ENCODE results near the gene RFX4.
"Not testable (repeated sequence)": the region's sequence is repeated elsewhere in the genome, so short reads cannot be mapped to it uniquely, and the experiment has no call there.

The RFX4 gene

DNA sequence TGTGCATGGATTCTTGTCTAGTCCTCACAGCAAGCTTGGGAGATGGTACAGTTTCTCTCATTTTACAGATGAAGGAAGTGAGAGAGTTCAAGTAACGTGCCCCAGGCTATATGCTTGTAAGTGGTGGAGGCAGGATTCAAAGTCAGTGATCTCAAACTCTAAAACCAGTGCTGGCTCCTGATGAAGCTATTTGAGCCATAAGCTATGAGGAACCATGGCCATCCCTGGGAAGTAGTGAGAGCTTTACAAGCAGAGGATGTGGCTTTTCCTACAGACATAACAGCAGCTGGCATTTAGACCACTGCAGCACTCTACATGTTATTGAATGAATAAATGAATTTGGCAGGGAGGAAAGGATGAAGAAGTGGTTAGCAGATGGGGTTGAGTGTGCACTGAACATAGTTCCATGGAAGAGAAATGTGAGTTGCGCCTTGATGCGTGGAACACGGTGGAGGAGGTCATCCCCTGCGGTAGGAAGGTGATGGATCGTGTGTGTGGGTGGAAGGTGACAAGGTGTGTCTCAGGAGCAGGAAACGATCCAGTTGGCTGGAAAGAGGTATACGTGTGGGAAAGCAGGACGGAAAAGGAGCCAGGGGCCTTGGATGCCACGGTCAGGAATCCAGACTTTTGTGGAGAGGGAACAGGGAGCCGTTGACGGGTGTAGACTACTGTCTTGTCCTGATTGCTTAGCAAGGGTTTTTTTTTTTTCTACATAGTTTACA is 65.2 kb downstream of the RFX4 start:
- no peak for DNase-seq

DNA sequence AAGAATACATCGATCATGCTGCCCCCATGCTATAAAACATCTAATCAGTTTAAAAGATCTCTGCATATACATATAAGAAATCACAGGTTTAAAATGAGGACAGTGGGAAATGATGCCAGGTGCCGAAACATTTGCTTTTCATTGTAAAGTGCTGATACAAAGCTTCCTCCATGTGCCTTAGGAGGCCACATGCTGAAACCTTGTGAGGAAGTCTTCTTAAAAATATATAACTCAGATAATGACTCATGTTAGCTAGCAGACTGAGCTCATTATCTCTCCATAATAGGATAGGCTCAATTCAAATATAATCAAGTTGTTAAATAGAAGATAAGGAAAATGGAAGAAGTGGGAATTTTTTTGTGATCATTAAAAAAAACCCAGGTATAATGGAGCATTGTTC is 65.9 kb downstream of the RFX4 start:
- DNase-seq: no peak

DNA sequence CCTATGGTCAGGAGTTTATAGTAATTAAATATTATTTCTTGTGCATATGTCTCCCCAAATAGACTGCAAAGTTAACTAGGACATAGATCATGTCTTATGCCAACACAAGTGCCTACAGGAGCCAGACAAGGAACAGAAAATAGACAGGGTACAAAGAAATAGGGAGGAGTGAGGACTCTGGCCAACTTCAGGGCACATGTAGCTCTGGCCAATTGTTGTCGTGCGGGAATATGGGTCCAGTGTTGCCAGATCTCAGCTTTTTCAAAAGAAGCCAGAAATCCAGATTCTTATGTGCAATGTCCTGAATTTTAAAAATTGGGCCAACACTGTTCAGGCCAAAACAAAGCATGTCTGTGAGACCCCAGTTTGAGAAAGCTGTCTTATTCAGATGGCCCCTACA is 68.7 kb downstream of the RFX4 start:
- no peak for DNase-seq

DNA sequence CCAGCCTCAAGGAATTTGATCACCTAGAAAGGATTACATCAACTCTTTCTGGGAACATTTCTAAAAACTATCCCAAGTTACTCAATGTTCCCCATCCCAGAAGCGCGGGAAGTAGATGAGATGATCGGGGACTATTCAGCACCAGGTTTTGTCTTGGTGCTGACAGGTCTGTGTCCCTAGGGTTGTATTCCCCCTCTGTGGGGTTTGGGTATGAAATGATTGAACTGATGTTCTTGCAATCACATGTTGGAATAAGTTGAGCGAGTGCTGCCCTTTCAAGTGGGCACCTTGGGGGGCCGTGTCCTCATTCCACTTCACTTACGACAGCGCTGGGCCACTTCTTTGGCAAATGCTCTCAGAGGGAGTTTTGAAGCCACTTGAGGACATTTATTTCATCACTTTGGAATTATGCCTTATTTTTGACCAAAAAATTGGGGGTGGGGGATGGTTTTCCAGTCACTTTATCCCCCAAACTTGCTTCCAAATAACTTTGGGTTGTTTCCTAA is 69.8 kb downstream of the RFX4 start:
- no peak for DNase-seq

DNA sequence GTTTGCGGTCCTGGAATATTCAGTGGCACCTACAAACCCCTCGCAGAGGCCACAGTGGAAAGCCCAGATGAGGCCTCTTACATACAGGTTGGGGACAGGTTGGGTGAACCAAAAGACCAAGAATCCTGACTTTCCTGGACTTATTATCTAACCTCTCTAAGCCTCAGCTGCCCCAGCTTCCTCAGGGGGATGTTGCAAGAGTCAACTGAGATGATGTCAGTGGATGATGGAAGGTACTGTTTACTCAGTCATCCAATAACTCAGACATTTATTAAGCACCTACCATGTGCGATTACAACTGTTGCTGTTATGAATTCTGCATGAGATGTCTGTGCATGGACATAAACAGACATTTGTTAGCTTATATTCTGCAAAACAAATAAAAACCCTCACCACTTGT is 72.8 kb downstream of the RFX4 start:
- no peak for DNase-seq

DNA sequence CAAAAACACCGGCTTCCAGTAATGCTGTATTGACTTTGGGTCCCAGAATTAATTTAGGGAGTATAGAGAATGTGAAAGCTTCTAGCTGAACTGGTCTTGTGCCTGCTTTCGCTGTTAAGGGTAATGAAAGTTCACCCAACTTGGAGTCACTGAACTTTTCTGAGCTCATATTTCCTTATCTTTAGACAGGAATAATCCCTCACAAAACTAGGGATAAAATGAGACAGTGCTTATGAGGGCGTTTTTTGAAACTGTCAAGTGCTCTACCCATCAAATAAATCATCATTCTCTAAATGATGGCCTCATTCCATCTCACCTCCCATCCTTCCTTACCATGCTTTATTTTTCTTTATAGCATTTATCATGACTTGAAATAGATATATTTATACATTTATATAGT is 74.7 kb downstream of the RFX4 start:
- no peak for DNase-seq

DNA sequence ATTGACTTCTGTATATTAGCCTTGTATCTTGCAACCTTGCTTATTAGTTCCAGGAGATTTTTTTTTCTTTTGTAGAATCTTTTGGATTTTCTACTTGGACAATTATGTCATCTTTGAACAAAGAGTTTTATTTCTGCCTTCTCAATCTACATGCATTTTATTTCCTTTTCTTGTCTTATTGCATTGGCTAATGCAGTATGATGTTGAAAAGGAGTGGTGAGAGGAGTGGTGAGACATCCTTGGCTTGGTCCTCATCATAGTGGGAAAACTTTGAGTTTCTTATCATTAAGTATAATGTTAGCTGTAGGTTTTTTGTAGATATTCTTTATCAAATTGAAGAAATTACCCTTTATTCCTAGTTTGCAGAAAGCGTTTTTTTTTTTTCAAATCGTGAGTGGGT is 80.6 kb downstream of the RFX4 start:
- DNase-seq: no peak

DNA sequence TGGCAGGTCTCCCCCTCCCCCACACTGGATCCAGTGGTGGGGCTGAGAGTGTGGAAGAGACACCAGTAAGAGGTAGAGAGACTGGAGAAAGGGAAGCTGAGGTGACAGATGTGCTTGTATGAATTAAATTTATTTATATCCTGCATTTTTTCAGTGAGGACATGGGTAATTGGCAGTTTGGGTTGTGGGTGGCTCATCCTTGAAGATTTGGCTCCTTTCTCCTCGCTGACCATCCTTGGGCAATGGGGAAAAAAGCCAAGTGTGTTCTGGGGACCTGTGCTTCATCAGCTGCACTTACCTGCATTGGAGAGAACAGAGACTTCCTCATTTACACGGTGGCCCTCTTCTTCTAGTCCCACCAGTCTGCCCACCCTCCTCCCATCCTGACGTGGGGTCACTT is 86.4 kb downstream of the RFX4 start:
- DNase-seq: no peak

DNA sequence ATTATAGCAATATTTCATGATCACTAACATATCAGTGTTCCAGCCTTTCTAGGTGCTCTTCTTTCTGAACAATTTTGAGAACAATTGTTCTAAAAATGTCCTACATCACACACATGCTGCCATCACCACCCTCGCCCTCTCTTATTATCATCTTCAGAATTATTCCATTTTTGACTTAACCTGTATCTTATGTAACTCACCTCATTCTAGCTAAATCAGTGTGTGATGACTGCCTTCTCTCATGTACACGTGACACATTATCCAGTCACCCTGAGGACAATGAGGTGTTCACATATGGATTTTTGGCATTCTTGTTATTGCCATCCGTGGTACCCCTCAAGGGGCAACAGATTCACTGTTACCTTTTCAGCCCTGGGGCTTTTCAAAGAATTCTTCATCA is 87.3 kb downstream of the RFX4 start:
- DNase-seq: no peak

DNA sequence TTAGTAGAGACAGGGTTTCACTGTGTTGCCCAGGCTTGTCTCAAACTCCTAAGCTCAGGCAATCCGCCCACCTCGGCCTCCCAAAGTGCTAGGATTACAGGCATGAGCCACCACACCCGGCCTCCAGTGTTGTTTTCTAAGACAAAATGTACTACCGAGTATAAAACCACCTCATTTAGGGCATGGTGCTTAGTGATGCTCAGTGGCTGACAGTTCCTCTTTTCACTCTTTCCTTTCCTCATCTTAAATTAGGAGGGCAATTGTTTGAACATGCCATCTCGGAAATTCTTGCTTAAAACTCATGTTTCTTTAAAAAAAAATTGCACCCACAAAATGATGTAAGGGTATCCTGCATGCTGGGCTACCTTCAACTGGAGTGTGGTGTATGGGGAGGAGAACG is 89.0 kb downstream of the RFX4 start:
- DNase-seq: no peak

DNA sequence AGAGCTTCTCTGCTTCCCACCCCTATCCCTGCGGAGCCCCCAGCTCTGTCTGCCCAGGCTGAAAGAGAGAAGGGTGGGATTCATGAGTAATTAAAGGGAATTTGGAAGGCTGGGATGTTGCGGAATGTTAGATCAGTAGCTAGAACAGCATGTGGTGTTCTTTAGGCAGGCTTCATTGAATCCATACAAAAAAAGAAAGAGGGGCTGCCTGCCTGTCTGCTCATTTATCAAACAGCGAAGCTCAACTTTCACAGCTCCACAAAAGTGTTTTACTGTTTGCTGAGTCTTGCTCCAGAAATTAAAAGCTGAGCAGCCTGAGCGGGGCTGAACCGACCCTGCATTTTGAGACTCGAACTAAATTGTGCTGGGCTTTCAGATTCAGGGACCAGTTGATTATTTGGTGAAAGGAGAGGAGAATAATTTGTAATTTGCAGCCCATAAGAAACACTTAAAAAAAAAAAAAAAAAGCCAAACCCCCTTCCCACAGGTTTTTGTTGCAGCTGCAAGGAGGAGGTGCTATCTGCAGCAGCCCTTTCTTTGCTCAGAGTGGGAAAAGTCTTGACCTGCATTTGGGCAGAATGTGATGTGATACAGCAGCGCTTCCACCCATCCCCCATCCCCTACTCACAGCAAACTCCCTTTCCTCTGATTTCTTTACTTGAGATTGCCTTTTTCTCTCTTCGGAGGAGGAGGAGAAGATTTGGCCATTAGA is 89.7 kb downstream of the RFX4 start:
- no peak for DNase-seq

DNA sequence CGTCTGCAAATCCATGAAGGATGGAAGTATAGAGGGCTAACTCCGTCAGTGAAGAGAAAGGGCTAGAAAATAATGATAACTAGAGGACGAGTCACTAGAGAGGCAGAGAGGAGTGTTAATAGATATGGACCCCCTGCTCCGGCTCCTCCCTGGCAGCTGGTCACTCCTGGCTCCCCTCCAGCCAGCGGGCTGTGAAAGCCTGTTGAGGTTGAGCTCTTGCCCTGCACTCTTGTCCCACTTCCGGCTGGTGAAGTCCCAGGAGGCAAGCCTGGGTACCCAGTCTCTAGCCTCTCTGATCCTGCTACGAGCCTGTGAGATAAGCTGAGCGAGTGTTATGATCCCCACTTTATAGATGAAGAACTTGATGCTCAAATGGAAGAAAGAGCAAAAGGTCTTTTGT is 90.3 kb downstream of the RFX4 start:
- no peak for DNase-seq

DNA sequence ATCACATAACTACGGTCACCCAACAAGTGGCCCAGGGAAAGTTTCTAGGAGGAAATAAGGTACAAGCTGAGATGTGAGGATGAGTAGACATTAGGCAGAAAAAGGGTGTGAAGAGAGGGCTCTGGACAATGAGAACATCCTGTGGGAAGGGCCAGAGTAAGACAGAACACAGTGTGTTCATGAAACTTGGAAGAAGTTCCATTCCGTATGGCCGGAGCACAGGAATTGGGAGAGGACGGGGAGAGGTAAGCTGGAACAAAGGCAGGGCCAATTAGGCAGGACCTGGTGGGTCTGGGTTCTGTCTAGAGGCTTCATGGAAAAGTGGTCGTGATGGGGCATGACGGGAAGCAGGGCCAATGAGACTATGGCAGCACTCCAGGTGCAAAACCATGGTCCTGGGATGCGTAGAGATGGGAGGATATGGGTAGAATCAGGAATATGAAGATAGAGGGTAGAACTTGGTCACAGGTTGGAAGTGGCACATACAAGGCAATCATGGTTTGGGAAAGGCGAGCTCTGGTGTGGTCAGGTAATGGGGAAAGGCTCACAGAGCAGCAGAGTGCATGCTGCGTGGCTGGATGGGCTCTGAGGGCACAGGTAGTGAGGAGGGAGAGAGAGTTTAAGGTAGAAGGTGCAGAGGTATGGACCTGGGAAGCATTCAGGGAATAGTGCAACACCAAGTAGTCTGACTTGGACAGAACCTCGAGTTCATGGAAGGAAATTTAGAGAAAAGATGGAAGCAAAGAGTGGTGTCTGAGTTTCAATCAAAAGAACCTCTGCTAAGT is 93.0 kb downstream of the RFX4 start:
- no peak for DNase-seq

DNA sequence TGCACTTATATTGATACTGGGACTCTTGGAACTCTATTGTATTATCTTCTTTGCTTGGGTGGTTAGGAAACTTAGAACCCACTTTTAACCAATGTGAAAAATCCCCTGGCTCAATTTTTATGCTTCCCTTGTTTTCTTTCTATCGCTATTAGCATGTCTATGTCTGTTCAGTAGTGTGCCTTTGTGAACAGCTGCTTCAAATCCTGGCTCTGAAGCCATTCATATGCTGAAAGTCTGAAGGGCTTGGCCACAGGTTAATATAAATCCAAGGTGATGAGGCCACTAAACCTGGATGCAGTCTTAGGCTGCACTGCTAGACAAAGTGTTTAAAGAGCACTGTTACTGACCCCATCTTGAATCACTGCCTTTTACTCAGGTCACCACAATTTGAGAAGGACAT is 96.8 kb downstream of the RFX4 start:
- DNase-seq: no peak

DNA sequence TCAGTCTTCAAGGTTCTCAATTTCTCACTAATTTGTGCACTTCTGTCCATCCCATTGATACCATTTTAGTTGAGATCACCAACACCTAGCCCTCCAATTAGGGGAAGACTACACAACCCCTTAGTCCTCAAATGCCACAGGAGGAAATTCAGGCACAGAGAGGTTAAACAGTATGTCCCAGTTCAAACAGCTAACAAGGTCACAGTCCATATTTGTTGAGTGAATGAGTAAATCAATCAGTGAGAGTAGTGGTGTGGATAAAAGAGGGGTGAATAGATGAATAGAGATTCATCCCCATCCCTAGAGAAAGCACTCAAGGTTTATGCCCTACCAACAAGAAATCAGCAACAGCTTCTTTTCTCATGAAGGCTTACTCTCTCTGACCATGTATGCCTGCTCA is 97.5 kb downstream of the RFX4 start:
- DNase-seq: no peak

DNA sequence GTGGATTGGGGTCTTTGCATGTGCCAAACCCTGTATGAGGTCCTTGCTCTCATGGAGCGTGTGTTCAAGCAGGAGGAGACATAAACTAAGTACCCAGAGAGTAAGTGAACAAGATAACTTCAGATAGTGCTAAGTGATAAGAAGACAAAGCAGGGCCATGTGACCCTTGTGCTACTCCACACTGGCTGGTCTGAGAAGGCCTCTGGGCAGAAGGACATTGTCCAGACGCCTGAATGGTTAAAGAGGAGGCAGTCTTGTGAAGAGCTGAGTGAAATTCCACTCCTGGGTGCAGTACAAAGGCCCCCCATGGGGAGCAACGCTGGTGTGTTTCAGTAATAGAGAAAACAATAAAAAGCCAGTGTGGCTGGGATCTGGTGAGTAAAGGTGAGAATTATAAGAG is 98.4 kb downstream of the RFX4 start:
- no peak for DNase-seq

DNA sequence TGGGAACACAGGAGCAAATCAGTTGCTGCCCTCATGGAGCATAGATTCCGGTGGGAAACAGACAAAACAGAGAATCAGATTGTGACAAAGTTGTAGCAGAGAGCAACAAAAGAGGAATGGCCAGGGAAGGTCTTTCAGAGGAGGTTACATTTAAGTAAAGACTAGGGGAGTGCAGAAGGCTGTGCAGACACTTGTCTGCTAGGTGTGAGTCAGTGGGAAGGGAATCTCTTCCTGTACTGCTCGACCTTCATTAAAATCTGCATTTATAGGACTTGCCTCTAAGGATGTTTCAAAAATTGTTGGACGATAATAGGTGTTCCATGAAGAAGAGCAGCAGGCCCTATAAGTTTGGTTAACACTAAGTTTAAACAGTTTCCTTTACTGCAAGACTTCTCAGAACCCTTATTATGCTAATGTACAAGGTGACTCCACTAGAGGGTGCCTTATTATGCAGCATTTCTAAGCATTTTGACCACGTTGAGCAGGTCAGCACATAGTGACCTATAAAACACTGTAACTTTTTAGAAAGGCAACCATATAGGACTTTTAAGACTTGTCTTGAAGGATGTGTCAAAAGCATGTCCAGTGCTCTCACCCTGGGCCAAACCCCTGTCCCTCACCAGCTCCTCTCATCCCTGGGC is 99.9 kb downstream of the RFX4 start:
- DNase-seq: no peak

DNA sequence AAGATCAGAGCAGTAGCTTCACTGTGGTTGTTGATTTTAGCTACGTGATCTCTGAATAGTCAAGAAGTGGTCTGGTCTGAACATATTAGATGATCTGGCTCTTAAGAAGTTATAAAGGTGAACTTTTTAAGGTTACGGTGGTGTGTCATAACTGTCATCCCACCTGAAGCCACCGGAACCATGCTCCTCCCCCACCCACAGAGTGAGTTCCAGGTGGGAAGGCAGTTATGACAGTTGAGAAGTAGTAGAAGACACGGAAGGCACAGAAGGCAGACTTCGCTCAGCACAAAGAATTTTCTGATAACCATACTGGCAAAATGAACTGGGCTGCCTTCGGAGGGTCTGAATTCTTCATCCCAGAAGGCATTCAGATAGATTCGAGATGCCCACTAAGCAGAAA is 101.7 kb downstream of the RFX4 start:
- no peak for DNase-seq

DNA sequence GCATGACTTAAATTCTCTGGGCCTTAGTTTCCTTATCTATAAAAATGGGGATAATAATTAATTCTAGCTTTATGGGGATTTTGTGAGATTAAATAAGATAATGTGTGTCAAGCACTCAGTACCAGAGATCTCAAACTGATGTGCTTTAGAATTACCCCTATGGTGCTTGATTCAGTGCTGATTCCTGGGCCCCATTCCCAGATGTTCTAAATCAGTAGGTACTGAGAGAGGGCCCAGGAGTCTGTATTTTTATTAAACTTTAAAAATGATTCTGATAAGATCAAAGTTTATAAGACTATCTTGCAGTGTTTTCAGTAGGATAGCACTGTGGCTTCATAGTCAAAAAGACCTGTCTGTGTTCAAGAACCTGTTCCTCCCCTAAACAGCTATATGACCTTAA is 102.6 kb downstream of the RFX4 start:
- DNase-seq: no peak

DNA sequence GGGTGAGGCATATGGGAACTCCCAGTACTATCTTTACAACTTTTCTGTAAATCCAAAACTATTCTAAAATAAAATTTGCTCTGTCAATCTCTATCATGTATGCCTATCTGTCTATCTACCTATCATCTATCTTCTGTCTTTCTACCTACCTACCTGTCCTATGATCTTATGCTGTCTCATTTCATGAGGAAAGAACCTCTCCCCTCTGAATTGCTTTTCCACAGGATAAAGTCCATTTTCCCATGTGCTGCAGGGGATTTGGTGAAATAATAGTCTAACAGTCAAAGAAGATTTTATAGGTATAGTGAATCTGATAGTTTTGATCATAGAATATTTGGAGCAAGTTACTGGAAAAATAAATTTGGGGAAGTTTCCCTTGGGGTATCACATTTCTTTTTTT is 104.9 kb downstream of the RFX4 start:
- DNase-seq: no peak

DNA sequence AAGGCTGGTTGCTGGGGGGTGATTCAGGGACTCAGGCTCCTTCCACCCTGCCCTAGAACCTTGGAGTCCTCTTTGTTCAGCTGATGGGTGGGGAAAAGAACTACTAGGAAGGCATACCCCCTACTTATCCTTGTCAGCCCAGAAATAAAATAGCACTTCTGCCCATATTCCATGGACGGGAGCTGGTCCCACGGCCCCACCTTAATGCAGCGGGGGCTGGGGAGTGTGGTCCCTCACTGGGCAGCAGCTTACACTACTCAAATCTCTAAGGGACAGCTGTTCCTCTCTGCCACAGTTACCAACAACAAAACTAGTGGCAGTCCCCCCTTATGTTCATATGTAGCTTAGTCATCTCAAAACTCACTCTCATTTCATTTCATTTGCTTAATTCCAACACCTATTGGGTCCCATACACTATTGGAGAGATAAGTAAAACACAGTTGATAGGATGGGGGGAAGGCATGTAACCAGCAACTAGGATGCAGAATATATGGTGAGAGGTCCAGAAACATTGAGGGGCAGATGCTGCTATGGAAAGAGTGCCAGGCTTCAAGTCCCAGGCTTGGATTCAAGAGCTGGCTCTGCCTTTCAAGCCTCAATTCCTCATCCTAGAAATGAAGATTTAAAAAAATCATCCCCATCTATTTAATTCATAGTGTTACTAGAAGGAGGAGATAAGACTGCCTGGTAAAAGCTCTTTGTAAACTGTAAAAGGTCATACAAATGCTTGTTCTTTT is 107.9 kb downstream of the RFX4 start:
- DNase-seq: no peak

DNA sequence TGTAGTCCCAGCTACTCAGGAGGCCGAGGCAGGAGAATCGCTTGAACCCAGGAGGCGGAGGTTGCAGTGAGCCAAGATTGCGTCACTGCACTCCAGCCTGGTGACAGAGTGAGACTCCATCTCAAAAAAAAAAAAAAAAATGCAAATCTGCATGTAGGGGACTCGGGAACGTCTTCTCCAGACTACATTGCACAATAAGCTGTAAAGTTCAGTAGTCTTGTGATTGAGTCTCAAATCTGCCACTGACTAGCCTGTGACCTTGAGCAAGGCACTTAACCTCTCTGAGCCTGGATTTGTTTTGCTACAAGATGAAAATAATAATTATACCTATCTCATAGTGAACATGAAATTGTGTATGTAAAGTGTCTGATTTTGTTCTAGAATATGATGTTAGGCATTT is 109.2 kb downstream of the RFX4 start:
- DNase-seq: not testable (repeated sequence)
